GM10847 (cell line): ENCODE data around the gene DYSF.

Source experiments
- POLR2A ChIP-seq: IDR thresholded peaks from 2 replicates; pipeline ENCODE4 v1.6.1; 2011; ENCODE audit not compliant: insufficient read length; ENCODE audit errors: extremely low read depth

DYSF gene

GRCh38 chr2:71558300-71559051 is 105.1 kb downstream of the DYSF start:
- TF ChIP-seq POLR2A: no peak

- no peak for TF ChIP-seq POLR2A
Measured at GRCh38 chr2:71559080-71559827, 105.9 kb downstream of the DYSF start.

GRCh38 chr2:71559828-71560637 is 106.7 kb downstream of the DYSF start:
- TF ChIP-seq POLR2A: no peak

GRCh38 chr2:71560638-71561011 is 107.3 kb downstream of the DYSF start:
- TF ChIP-seq POLR2A: no peak

- TF ChIP-seq POLR2A: no peak
Measured at GRCh38 chr2:71561441-71562267, 108.3 kb downstream of the DYSF start.

GRCh38 chr2:71562518-71562917 is 109.2 kb downstream of the DYSF start:
- TF ChIP-seq POLR2A: no peak

GRCh38 chr2:71563872-71564271 is 110.5 kb downstream of the DYSF start:
- no peak for TF ChIP-seq POLR2A

GRCh38 chr2:71564361-71564760 is 111.0 kb downstream of the DYSF start:
- no peak for TF ChIP-seq POLR2A

- no peak for TF ChIP-seq POLR2A
Measured at GRCh38 chr2:71564790-71565189, 111.4 kb downstream of the DYSF start.

GRCh38 chr2:71566372-71566771 is 113.0 kb downstream of the DYSF start:
- no peak for TF ChIP-seq POLR2A

- TF ChIP-seq POLR2A: no peak
Measured at GRCh38 chr2:71567625-71568024, 114.3 kb downstream of the DYSF start.

- no peak for TF ChIP-seq POLR2A
Measured at GRCh38 chr2:71568103-71568502, 114.7 kb downstream of the DYSF start.

GRCh38 chr2:71570511-71570910 is 117.2 kb downstream of the DYSF start:
- no peak for TF ChIP-seq POLR2A

- no peak for TF ChIP-seq POLR2A
Measured at GRCh38 chr2:71570951-71571460, 117.6 kb downstream of the DYSF start.

- no peak for TF ChIP-seq POLR2A
Measured at GRCh38 chr2:71571945-71572344, 118.6 kb downstream of the DYSF start.

GRCh38 chr2:71575966-71576365 is 122.6 kb downstream of the DYSF start:
- no peak for TF ChIP-seq POLR2A
